NCI-H82 (cell line): ENCODE results near the gene MEP1B.
"Not testable (repeated sequence)": the region's sequence is repeated elsewhere in the genome, so short reads cannot be mapped to it uniquely, and the experiment has no call there.

Source experiments
- DNase-seq: peaks from one replicate; lab custom pipeline; 2025; lab: John Stamatoyannopoulos, UW

The MEP1B gene

DNA sequence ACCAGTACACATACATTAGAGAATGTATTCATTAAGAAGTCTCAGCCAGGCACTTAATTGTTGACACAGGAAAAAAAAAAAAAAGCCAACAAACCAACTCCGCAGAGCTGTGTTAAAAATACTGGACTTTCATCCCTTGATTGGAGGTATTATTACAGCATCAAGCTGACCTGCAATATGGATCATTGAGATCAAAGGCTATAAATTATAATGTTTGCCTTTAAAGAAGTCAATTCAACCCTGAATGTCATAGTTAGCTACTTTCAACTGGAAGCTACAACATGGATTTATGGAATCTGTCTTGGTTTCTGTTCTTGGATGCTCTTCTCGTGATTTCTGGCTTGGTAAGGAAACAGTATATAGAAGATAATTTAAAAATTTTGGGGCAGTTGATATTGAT, at the start of gene MEP1B:
TSS of gene MEP1B (plus strand) at position 250 of the 400 bp plus-strand sequence. CDS start at position 282, 32 bp downstream.
- no peak for DNase-seq

DNA sequence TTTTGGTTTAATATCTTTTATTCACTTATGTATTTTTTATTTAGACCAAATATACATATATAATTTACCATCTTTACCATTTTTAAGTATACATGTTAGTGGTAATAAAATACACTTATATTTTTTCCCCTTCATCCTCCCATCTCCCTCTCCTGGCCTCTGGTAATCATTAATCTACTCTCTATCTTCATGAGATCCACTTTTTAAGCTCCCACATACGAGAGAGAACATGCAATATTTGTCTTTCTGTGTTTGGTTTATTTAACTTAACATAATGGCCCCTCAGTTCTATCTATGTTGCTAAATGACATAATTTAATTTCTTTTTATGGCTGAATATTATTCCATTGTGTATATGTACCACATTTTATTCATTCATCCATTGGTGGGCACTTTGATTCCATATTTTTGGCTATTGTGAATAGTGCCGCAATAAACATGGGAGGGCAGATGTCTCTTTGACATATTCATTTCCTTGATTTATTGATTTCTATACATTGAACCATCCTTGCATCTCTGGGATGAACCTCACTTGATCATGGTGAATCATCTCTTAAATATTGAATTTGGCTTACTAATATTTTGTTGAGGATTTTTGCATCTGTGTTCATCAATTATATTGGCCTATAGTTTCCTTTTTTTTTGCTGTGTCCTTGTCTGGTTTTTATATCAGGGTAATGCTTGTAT, 41.5 kb upstream of the MEP1B start:
- no peak for DNase-seq

DNA sequence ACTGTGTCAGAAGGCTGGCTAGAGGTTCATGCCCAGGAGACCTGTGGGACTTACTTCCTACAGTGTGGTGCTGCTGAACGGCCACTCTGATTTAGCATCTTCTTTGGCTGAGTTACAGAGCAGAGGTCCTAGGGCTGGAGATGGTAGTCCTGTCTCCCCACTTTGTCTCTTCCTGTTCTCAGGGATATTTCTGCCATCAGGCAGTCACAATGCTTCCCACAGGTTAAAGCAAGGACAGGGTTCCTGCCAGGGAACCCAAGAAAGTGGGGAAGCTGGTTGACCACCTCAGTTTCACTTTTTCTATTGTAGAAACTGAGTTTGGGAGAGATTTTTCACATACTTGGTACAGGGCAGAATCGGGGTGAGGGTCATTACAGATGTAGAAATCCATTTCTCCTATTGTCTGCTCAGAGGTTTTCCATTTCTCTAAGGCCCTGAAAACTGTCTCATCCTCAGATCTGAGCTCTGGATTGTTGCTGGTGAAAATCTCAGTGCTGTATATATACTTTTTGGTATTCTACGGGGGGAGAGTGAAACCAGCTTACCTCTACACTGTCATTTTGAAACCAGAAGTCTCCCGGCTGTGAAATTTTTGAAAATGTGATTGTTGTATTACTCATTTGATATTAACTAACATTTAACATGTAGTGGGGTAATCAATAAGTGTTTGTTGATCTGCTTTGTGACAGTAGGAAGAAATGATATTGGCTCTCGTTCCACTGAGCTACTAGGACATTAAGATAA, 37.0 kb upstream of the MEP1B start:
- DNase-seq: no peak

DNA sequence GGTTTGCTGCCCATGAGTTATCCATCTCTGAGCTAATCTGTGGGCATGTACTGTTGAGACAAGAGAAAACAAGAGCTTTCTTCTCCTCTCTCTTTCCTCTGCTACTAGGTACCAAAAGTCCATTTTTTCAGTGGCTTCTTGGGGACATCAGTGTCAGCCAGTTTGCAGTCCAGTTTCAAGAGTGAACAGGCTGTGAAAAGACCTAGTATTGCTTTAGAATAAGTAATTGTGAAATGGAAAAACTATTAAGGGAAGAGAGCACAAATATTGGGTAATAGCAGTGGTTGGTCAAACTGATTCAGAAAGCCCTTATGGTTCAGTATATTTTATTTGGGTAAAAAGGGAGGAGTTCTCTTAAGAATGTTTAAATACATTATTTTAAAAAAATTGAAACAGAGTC, 33.0 kb upstream of the MEP1B start:
- DNase-seq: no peak

DNA sequence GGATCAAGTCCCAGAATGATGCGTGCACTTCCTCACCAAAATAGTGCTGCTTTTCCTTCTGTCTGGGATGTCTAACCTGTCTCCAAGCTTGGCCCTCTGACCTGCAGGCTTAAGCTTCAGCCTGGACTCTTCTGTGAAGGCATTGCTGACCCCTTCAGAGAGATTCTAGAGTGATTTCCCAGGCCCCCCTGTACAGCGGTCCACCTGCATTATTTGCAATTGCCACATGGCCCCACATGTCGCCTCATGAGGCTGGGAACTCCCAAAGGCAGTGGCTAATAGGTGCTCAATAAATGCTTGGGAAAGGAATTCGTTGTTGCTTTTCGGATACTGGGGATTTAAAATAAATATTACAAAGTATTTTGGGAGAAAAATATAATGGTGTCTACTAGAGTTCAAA, 32.3 kb upstream of the MEP1B start:
- peak; percentile 13 for DNase-seq

DNA sequence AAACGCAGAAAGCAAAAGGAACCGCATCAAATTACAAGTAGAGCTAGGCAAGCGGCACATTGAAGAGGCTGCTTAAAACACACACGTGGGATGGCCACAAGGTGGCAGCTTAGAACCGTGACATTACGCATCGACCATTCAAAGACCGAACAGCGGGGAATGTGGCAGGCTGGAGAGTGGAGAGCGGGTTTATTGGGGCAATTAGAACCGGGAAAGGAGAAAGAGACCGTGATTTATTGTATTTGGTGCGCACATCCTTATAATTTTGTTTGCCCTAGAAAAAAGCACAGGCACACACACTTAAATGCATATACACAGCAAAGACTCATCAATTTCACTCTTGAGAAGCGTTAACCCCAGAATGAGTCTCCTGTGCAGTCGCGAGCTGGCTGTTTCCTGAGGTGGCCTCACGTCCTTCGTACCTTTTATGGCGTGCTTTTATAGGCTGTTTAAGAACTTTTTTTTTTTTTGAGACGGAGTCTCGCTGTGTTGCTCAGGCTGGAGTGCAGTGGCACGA, 31.7 kb upstream of the MEP1B start:
- DNase-seq: peak; percentile 94

DNA sequence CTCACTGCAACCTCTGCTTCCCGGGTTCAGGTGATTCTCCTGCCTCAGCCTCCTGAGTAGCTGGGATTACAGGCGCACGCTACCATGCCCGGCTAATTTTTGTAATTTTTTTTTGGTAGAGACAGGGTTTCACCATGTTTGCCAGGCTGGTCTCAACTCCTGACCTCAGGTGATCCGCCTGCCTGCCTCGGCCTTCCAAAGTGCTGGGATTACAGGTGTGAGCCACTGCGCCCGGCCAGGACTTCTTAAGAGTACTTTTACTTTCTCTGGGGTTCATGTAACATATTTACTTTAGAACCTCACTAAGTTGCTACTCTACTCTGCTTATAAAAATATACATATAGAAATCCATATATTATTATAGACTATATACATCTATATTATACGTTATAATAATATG, 31.2 kb upstream of the MEP1B start:
- not testable (repeated sequence) for DNase-seq

DNA sequence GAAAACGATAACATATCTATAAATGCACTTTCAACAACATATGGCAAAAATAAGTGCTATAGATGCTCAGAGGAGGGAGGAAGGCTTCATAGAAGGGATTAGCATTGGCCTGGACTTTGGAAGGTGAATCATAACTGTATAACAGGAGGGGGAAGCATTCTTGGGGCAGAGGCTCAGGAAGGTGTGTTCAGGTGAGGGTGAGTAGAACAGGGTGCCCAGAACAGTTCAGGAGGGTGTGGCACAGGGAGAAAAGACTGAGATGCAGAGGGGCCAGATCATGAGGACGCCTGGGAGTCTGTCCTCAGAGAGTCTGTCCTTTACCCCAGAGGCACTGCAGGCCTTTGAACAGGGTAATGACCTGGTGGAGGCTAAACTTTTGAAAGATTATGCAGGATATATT, 29.3 kb upstream of the MEP1B start:
- DNase-seq: no peak

DNA sequence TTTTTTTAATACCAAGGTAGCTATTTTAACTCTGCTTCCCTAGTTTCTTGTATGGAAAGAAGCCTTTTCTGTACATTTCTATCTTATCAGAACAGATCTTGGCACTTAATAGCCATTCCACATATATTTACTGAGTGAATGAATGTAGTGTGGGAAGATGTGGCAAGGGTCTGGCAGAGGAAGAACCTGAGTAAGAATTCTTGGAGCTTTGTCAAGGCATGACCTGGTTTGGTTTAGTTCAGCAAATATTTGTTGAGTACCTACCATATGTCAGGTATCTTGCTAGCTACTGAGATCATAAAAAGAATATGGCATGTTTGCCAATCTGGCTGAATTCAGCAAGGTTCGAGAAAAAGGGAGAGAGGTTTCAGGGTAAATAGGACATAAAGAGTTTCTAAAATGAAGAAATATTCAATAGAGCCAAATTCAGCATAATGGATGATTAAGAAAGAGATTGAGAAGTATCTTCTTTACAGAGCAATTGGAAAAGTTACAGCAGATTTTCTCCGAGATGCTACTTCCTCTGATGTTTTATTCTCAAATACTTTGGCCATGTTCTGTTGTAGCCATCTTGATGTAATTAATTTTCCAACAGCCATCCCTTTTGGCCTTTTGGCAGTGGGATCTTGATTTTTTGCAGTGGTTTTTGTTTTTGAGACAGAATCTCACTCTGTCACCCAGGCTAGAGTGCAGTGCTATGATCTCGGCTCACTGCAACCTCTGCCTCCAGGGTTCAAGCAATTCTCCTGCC, 21.7 kb upstream of the MEP1B start:
- DNase-seq: no peak

DNA sequence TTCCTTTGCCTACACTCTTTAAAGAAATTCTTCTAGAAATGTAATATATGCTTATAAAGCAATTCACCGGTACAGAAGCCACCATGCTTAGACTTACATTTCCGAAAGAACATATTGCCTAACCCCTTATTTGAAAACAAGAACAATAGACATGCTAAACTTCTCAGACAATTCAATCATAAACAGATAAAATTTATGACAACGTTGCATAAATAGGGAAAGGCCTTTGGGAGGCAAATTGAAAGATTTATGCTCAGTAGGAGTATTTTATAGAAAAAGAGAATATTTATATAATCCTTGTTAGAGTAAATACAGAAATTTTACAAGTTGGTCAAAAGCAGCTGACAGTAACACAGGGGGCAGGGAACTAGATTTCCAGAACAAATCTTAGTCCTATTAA, 16.2 kb upstream of the MEP1B start:
- DNase-seq: no peak

DNA sequence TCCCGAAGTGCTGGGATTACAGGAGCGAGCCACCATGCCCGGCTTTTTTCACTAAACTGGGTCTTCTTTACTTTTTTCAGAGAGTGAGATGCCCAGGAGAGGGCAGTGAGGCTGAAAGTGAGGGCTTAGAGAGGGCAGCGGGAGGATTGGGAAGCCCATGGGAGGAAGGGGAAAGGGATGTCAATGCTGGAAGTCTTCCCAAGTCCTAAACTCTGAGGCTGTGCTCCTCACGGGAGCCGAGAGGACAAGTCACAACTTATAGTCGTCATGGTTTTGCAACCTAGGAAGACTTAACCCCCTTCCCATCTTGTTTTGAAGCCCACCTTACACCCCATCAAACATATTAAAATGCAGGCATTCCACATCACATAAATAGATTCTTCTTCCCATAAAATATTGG, 15.1 kb upstream of the MEP1B start:
- DNase-seq: no peak

DNA sequence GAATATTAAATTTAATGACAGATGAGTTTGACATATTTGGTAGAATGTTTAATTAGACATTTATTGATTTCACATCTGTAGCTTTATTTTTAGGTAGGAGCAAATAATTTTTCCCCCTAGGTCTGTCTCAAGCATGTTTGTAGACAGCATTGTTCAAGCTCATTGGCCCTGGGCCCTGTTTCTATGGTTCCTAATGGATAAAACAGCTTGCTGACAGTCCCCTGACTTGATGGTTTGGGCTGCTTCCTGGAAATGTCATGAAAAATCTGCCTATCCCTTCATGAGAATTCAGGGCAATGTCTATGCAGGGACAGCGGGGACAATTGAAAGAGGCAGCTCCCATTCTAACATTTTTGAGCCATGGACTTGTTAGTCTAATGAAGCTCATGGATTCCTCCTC, 14.6 kb upstream of the MEP1B start:
- DNase-seq: no peak

DNA sequence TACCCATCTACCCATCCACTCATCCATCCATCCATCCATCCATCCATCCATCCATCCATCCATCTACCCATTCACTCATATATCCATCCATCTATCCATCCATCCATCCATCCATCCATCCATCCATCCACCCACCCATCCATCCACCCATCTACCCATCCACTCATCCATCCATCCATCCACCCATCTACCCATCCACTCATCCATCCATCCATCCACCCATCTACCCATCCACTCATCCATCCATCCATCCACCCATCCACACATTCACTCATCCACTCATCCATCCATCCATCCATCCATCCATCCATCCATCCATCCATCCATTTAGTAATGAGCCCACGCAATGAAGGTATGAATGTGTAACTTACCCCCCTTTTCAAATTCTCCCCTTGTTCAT, 13.1 kb upstream of the MEP1B start:
- not testable (repeated sequence) for DNase-seq

DNA sequence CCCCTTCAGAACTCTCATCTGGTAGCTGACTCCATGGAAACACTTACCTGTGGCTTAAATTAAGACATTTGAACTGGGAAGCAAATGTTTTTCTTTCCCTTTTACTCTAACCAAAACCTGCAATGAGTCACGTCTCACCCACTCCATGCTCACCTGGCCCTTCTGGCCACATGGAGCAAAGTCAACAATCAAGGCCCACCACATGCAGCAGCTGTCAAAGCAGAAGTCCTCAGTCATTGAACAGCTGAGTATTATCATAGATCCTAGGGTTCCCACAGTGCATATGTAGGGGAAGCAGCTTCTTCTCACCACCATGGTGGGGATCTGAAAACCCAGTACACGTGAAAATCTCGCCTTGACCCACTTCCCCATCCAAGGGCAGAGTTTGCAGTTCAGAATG, 12.3 kb upstream of the MEP1B start:
- DNase-seq: no peak

DNA sequence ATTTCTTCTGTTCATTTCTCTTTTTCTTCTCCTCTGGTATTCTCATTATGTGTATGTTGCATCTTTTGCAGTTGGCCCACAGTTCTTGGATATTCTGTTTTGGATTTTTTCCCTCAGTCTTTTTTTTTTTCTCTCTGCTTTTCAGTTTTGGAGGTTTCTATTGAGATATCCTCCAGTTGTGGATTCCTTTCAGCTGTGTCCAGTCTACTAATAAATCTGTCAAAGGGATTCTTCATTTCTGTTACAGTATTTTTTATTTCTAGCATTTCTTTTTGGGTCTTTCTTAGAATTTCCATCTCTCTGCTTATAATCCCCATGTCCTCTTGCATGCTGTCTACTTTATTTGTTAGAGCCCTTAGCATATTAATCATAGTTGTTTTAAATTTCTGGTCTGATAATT, 6.3 kb upstream of the MEP1B start:
- DNase-seq: no peak

DNA sequence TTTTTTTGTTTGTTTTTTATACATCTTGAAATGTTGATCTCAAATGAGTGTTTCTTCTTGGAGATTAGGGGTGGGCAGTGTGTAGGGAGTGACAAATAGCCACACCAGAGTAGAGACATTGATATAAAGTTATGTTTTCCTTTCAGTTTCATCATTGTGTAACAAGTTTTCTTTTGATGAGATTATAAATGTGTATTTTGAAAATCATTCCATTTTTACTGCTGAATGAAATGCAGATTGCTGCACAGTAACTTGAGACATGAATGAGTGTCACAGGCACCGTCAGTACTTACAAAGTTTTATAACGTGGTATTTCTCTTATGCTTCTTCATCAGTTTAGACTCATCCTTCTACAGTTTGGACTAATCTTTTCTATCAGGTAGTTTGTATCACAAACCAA, 370 bp downstream of the MEP1B start:
- no peak for DNase-seq

DNA sequence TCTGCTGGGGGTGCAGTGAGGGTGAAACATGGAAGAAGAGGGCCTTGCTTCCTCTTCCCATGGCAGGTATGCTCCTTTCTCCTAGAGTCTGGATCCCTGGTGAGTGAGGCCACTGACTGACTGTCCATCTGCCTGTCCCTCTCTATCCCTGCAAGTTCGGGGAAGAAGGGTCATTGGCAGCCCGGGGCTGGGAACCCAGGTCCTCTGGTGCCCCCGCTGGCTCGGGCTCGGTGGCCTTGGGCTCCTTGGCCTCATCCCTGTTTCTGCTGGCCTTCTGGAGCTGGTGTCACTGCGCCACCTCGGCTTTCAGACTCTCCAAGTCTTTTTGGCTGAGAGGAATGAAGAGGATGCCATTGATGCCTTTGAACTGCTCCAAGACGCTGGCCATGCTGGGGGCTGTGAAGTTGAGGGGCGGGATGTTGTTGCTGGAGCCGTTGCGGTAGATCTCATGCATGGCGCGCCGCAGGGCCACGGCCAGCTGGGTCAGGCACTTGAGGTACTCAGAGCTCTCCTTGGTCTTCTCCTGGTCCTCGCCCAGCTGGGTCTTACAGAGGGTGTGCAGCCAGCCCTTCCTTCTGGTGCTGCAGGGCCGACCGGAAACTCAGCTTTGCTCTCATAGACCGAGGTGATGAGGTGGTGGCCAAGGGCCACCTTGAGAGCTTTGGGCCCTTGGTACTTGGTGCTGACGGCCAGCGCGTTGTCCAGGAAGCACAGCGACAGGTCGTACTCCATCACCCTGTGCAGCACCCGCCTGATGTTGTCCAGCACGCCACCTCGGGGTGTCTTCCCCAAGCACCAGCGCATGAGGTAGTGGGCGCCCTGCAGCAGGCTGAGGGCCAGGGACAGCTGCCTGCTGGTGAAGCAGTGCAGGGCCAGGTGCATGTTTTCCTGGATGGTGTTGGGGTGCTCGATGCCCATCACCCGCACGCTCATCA, 6.3 kb downstream of the MEP1B start:
- no peak for DNase-seq

DNA sequence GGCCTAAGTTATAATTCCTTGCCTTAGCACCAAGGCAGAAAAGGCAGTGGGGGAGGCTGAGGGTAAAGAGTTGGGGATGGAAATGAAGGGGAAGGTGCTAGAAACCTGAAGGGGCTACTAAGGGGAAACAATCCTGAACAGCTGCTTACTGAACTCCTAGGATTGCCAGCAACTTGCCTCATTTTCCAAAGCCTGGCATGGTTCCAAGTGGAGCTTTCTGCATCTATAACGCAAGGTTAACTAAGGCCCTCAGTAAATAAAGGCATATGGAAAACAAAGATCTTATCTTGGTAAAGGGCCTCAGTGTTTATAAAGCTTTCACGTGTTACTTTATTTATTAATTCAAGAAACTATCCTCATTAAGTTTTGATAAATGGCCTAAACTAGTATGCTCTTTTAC, 10.9 kb downstream of the MEP1B start:
- DNase-seq: peak; percentile 90

DNA sequence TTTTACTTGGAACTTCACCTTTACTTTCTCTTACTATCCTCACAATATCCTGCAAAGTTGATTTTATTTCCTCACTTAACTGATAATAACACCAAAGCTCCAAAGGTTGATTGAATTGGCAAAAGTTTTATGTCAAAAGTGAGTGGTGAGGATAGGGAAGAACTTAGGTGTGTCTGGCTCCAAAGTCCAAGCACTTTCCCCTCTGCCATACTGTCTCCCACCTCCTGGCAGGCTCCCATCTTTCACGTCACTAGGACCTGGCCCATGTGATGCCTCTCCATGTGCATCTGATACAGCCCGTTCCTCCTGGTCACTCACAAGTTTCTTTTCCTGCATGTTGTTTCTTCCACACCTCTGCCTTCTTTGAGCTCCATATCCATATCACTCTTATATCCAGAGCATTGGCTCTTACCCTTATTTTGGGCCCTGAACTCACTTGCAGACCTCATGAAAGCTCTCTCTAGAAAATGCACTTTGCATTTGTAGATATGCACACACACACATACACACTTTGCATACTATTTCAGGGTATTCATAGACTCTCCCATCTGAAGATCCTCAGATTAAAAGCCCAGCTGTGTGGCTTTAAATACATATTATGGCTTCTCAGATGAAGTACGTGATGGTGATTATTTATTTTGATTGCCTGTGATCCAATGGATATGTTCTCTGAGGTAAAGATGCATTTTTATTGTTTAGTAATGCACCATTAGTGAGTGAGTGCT, 12.3 kb downstream of the MEP1B start:
- DNase-seq: peak; percentile 9

DNA sequence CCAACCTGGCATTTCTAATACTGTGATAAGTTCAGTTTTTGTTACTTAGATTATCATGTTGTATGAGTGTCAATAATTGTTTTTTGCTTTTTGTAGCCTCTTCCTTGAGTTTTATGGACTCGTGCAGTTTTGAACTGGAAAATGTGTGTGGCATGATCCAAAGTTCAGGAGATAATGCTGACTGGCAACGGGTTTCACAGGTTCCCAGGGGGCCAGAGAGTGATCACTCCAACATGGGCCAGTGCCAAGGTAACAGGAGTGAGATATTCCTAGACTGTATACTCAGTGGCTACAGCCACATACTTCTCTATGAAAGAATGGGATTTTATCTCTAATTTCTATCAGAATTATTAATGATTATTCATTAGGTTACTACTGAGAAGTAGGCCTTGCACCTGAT, 18.2 kb downstream of the MEP1B start:
- no peak for DNase-seq

DNA sequence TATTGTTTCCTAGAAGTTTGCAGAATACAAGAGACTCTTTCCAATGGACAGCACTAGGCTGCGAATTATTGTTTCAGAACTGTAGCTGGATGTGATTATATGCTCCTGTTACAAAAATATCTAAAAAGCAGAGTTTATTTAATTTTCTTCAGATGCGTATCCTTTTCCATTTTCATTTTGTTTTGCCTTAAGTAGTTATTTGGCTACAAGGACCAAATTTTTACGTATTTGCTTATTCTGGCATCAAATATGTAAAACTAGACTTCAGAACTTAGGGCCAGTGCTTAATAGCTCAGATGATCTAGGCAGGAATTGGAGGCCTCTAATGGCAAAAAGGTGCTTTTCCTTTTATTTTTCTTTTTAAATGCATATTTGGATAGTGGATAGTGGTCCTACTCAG, 18.7 kb downstream of the MEP1B start:
- DNase-seq: no peak
